ENCODE results near the gene CEP128.

Gene CEP128

GRCh38 chr14:80477388-80478160 is 464.0 kb downstream of the CEP128 start:
- Histone ChIP-seq H3K27ac (ENCODE audit: extremely low read depth, low read depth, low read length) (no peak overlapping the region), H3K4me1 (ENCODE audit: control insufficient read depth, insufficient read depth, low read length) (no peaks in the 10 kb centered on the region), H3K36me3 (ENCODE audit: control insufficient read depth in 2 of 2, insufficient read depth in 1 of 2, low read length in 2 of 2) (no peaks in the 10 kb centered on the region), H3K4me3 (ENCODE audit: low read depth, low read length) (no peak overlapping the region), H3K9me3 (ENCODE audit: control insufficient read depth, insufficient read depth, low read depth, low read length) (no peaks in the 10 kb centered on the region)
- ChIA-PET CTCF (interaction anchor here (0.6 kb wide), 2 partner anchors 71 to 451 kb away, joined by 3 to 4 read pairs; no protein-coding TSS in a partner anchor), POLR2A (no interaction called here)
- TF ChIP-seq KLF8 (tag by site-specific recombination; IDR thresholded peaks at IDR 0.05) (no peak), ZNF157 (tag by site-specific recombination; IDR thresholded peaks at IDR 0.05) (no peak), TSHZ1 (tag by site-specific recombination; IDR thresholded peaks at IDR 0.05; ENCODE audit: borderline replicate concordance) (no peak), ZBTB11 (tag by site-specific recombination; conservative IDR thresholded peaks at IDR 0.05; ENCODE audit: low read depth) (no peak), GLI2 (tag by site-specific recombination; IDR thresholded peaks at IDR 0.05; ENCODE audit: borderline replicate concordance, low read depth) (no peak), ZNF121 (tag by site-specific recombination; IDR thresholded peaks at IDR 0.05) (no peak), MYNN (tag by site-specific recombination; IDR thresholded peaks at IDR 0.05; ENCODE audit: borderline replicate concordance) (no peak), ZNF747 (tag by site-specific recombination; IDR thresholded peaks at IDR 0.05) (no peak)

GRCh38 chr14:80475074-80475473 is 466.5 kb downstream of the CEP128 start:
- TF ChIP-seq ZNF416 (tag by site-specific recombination; IDR thresholded peaks at IDR 0.05) (no peak), ZNF292 (tag by site-specific recombination; IDR thresholded peaks at IDR 0.05; ENCODE audit: borderline replicate concordance, low read depth) (no peak), ZSCAN5A (tag by site-specific recombination; IDR thresholded peaks at IDR 0.05) (no peak), ZNF26 (tag by site-specific recombination; IDR thresholded peaks at IDR 0.05) (no peak), ZSCAN18 (tag by site-specific recombination; IDR thresholded peaks at IDR 0.05) (no peak)
- H3K27ac ChIP-seq (ENCODE audit: extremely low read depth, low read depth, low read length) = no peak overlapping the region
- no peak overlapping the region for H3K4me3 ChIP-seq (ENCODE audit: low read depth, low read length)
- CTCF ChIA-PET = no interaction called here
- no peaks in the 10 kb centered on the region for H3K9me3 ChIP-seq (ENCODE audit: control insufficient read depth, insufficient read depth, low read depth, low read length)
- no peaks in the 10 kb centered on the region for H3K4me1 ChIP-seq (ENCODE audit: control insufficient read depth, insufficient read depth, low read length)
- H3K36me3 ChIP-seq (ENCODE audit: control insufficient read depth in 2 of 2, insufficient read depth in 1 of 2, low read length in 2 of 2) = no peaks in the 10 kb centered on the region
- POLR2A ChIA-PET = no interaction called here

Data from HEK293 (cell line).